Measurements from ENCODE around the gene CAST. TPM values are rescaled to one million over a fixed set of nuclear protein-coding genes. Genes with fewer than 3 reads are reported as not detected.
A peak's percentile ranks its signal among the peaks of the same experiment; 100 is the strongest.

CAST gene
- total and polyA plus RNA-seq, 4 donors = 101 to 307 (median 212) TPM

GRCh38 chr5:96706433-96707111, 44.4 kb downstream of the CAST start:
- ATAC-seq (ENCODE audit: low FRiP score) = no peak
- intact Hi-C loops (cut with DNase I) = loop anchor here in 1 of 2 donors (10.0 kb wide), 1 partner anchor 362 kb away; no protein-coding TSS in a partner anchor

GRCh38 chr5:96708600-96708999, 46.4 kb downstream of the CAST start:
- Histone ChIP-seq H3K4me1 (ENCODE audit: control insufficient read depth in 1 of 2, insufficient read depth in 2 of 2, low read length in 2 of 2) (no peaks in the 10 kb centered on the region), H3K9me3 (ENCODE audit: control insufficient read depth, low read length) (no peaks in the 10 kb centered on the region), H3K27ac (ENCODE audit: low read depth in 1 of 2, low read length in 2 of 2) (no peak overlapping the region), H3K27me3 (ENCODE audit: control insufficient read depth in 1 of 2, insufficient read depth in 2 of 2, low read length in 1 of 2) (no peaks in the 10 kb centered on the region), H3K36me3 (ENCODE audit: control insufficient read depth in 1 of 2, insufficient read depth in 2 of 2, low read length in 1 of 2) (no peaks in the 10 kb centered on the region), H3K4me3 (ENCODE audit: low read length in 2 of 2) (no peak overlapping the region)
- intact Hi-C loops (cut with DNase I) = loop anchor here in 1 of 2 donors (10.0 kb wide), 1 partner anchor 364 kb away; no protein-coding TSS in a partner anchor
- 93 to 97% methylated on average over 4 of the region's 4 CpGs for WGBS, 2 donors
- ATAC-seq (ENCODE audit: low FRiP score) (no peak), DNase-seq (no peak)

More at GRCh38 chr5:96706433-96707111, 44.4 kb downstream of the CAST start:
- Histone ChIP-seq H3K36me3 (ENCODE audit: control insufficient read depth in 1 of 2, insufficient read depth in 2 of 2, low read length in 1 of 2) (no peaks in the 10 kb centered on the region), H3K4me3 (ENCODE audit: low read length in 2 of 2) (no peak overlapping the region), H3K27me3 (ENCODE audit: control insufficient read depth in 1 of 2, insufficient read depth in 2 of 2, low read length in 1 of 2) (no peaks in the 10 kb centered on the region), H3K27ac (ENCODE audit: low read depth in 1 of 2, low read length in 2 of 2) (no peak overlapping the region), H3K9me3 (ENCODE audit: control insufficient read depth, low read length) (no peaks in the 10 kb centered on the region), H3K4me1 (ENCODE audit: control insufficient read depth in 1 of 2, insufficient read depth in 2 of 2, low read length in 2 of 2) (no peaks in the 10 kb centered on the region)
- 88 to 89% methylated on average over 5 of the region's 5 CpGs for WGBS, 2 donors
- DNase-seq = no peak

GRCh38 chr5:96709152-96709821, 47.1 kb downstream of the CAST start:
- Histone ChIP-seq H3K4me1 (ENCODE audit: control insufficient read depth in 1 of 2, insufficient read depth in 2 of 2, low read length in 2 of 2) (peaks cover 0 to under 1% of the 10 kb centered on the region in 2 donors), H3K9me3 (ENCODE audit: control insufficient read depth, low read length) (no peaks in the 10 kb centered on the region), H3K36me3 (ENCODE audit: control insufficient read depth in 1 of 2, insufficient read depth in 2 of 2, low read length in 1 of 2) (no peaks in the 10 kb centered on the region), H3K27ac (ENCODE audit: low read depth in 1 of 2, low read length in 2 of 2) (no peak overlapping the region), H3K27me3 (ENCODE audit: control insufficient read depth in 1 of 2, insufficient read depth in 2 of 2, low read length in 1 of 2) (no peaks in the 10 kb centered on the region), H3K4me3 (ENCODE audit: low read length in 2 of 2) (no peak overlapping the region)
- no peak for ATAC-seq (ENCODE audit: low FRiP score)
- 30 to 32% methylated on average over 3 of the region's 3 CpGs for WGBS, 2 donors
- intact Hi-C loops (cut with DNase I) = loop anchor here in 1 of 2 donors (10.0 kb wide), 1 partner anchor 364 kb away; no protein-coding TSS in a partner anchor
- DNase-seq = no peak

GRCh38 chr5:96712100-96712746, 50.0 kb downstream of the CAST start:
- Histone ChIP-seq H3K4me1 (ENCODE audit: control insufficient read depth in 1 of 2, insufficient read depth in 2 of 2, low read length in 2 of 2) (peaks cover 3 to 10% of the 10 kb centered on the region in 2 donors), H3K27me3 (ENCODE audit: control insufficient read depth in 1 of 2, insufficient read depth in 2 of 2, low read length in 1 of 2) (no peaks in the 10 kb centered on the region), H3K9me3 (ENCODE audit: control insufficient read depth, low read length) (no peaks in the 10 kb centered on the region), H3K36me3 (ENCODE audit: control insufficient read depth in 1 of 2, insufficient read depth in 2 of 2, low read length in 1 of 2) (no peaks in the 10 kb centered on the region), H3K4me3 (ENCODE audit: low read length in 2 of 2) (no peak overlapping the region), H3K27ac (ENCODE audit: low read depth in 1 of 2, low read length in 2 of 2) (no peak overlapping the region)
- intact Hi-C loops (cut with DNase I) = loop anchor here in 1 of 2 donors (10.0 kb wide), 1 partner anchor 97 kb away; no protein-coding TSS in a partner anchor
- DNase-seq (no peak), ATAC-seq (ENCODE audit: low FRiP score) (no peak)
- 97 to 98% methylated on average over 2 of the region's 2 CpGs for WGBS, 2 donors

GRCh38 chr5:96714450-96714849, 52.3 kb downstream of the CAST start:
- no peak overlapping the region for H3K4me3 ChIP-seq (ENCODE audit: low read length in 2 of 2)
- H3K36me3 ChIP-seq (ENCODE audit: control insufficient read depth in 1 of 2, insufficient read depth in 2 of 2, low read length in 1 of 2) = no peaks in the 10 kb centered on the region
- intact Hi-C loops (cut with DNase I) = loop anchor here in 1 of 2 donors (10.0 kb wide), 1 partner anchor 100 kb away; no protein-coding TSS in a partner anchor
- H3K27ac ChIP-seq (ENCODE audit: low read depth in 1 of 2, low read length in 2 of 2) = no peak overlapping the region
- DNase-seq = no peak
- H3K4me1 ChIP-seq (ENCODE audit: control insufficient read depth in 1 of 2, insufficient read depth in 2 of 2, low read length in 2 of 2) = peaks cover 3 to 10% of the 10 kb centered on the region in 2 donors
- ATAC-seq (ENCODE audit: low FRiP score) = peak; percentile 43
- no peaks in the 10 kb centered on the region for H3K27me3 ChIP-seq (ENCODE audit: control insufficient read depth in 1 of 2, insufficient read depth in 2 of 2, low read length in 1 of 2)
- no peaks in the 10 kb centered on the region for H3K9me3 ChIP-seq (ENCODE audit: control insufficient read depth, low read length)

GRCh38 chr5:96714951-96715451, 52.8 kb downstream of the CAST start:
- Histone ChIP-seq H3K36me3 (ENCODE audit: control insufficient read depth in 1 of 2, insufficient read depth in 2 of 2, low read length in 1 of 2) (no peaks in the 10 kb centered on the region), H3K9me3 (ENCODE audit: control insufficient read depth, low read length) (no peaks in the 10 kb centered on the region), H3K27ac (ENCODE audit: low read depth in 1 of 2, low read length in 2 of 2) (peak overlapping the region in 1 of 2 donors; percentile 63), H3K4me1 (ENCODE audit: control insufficient read depth in 1 of 2, insufficient read depth in 2 of 2, low read length in 2 of 2) (peaks cover 3 to 10% of the 10 kb centered on the region in 2 donors), H3K27me3 (ENCODE audit: control insufficient read depth in 1 of 2, insufficient read depth in 2 of 2, low read length in 1 of 2) (no peaks in the 10 kb centered on the region), H3K4me3 (ENCODE audit: low read length in 2 of 2) (no peak overlapping the region)
- DNase-seq (no peak), ATAC-seq (ENCODE audit: low FRiP score) (peak; percentile 69)
- intact Hi-C loops (cut with DNase I) = loop anchor here in 1 of 2 donors (10.0 kb wide), 1 partner anchor 100 kb away; no protein-coding TSS in a partner anchor
- WGBS, 2 donors = 2 to 11% methylated on average over 2 of the region's 2 CpGs

GRCh38 chr5:96716007-96716406, 53.8 kb downstream of the CAST start:
- ATAC-seq (ENCODE audit: low FRiP score) (no peak), DNase-seq (no peak)
- Histone ChIP-seq H3K4me1 (ENCODE audit: control insufficient read depth in 1 of 2, insufficient read depth in 2 of 2, low read length in 2 of 2) (peaks cover 3 to 10% of the 10 kb centered on the region in 2 donors), H3K27ac (ENCODE audit: low read depth in 1 of 2, low read length in 2 of 2) (no peak overlapping the region), H3K27me3 (ENCODE audit: control insufficient read depth in 1 of 2, insufficient read depth in 2 of 2, low read length in 1 of 2) (no peaks in the 10 kb centered on the region), H3K4me3 (ENCODE audit: low read length in 2 of 2) (no peak overlapping the region), H3K36me3 (ENCODE audit: control insufficient read depth in 1 of 2, insufficient read depth in 2 of 2, low read length in 1 of 2) (no peaks in the 10 kb centered on the region), H3K9me3 (ENCODE audit: control insufficient read depth, low read length) (no peaks in the 10 kb centered on the region)
- intact Hi-C loops (cut with DNase I) = loop anchor here in 1 of 2 donors (10.0 kb wide), 1 partner anchor 101 kb away; no protein-coding TSS in a partner anchor
- WGBS, 2 donors = 81 to 87% methylated on average over 5 of the region's 5 CpGs

GRCh38 chr5:96716716-96717115, 54.5 kb downstream of the CAST start:
- Histone ChIP-seq H3K27ac (ENCODE audit: low read depth in 1 of 2, low read length in 2 of 2) (no peak overlapping the region), H3K4me1 (ENCODE audit: control insufficient read depth in 1 of 2, insufficient read depth in 2 of 2, low read length in 2 of 2) (peaks cover 5 to 14% of the 10 kb centered on the region in 2 donors)
- no peak for DNase-seq

More at GRCh38 chr5:96716716-96717115, 54.5 kb downstream of the CAST start:
- intact Hi-C loops (cut with DNase I) = loop anchor here in 1 of 2 donors (10.0 kb wide), 1 partner anchor 102 kb away; no protein-coding TSS in a partner anchor
- Histone ChIP-seq H3K4me3 (ENCODE audit: low read length in 2 of 2) (no peak overlapping the region), H3K9me3 (ENCODE audit: control insufficient read depth, low read length) (no peaks in the 10 kb centered on the region), H3K36me3 (ENCODE audit: control insufficient read depth in 1 of 2, insufficient read depth in 2 of 2, low read length in 1 of 2) (no peaks in the 10 kb centered on the region), H3K27me3 (ENCODE audit: control insufficient read depth in 1 of 2, insufficient read depth in 2 of 2, low read length in 1 of 2) (no peaks in the 10 kb centered on the region)
- WGBS, 2 donors = 49 to 50% methylated on average over 2 of the region's 2 CpGs
- no peak for ATAC-seq (ENCODE audit: low FRiP score)

Data from aorta (tissue), 5 donors.